Measurements from ENCODE around the gene ANKRD42.

GRCh38 chr11:83191491-83191890 is 2.0 kb upstream of the ANKRD42 start:
- TF ChIP-seq CTCF (IDR thresholded peaks at IDR 0.05), result no peak
- TF ChIP-seq POLR2A (IDR thresholded peaks at IDR 0.05), result no peak

All from right lobe of liver (tissue), 4 donors.